ENCODE measurements around the gene HEATR5A. TPM values are rescaled to one million over a fixed set of nuclear protein-coding genes. Genes with fewer than 3 reads are reported as not detected.

HEATR5A gene
- total RNA-seq, 4 donors from 2014 or later: 22.9 to 32.0 (median 25.8) TPM

DNA sequence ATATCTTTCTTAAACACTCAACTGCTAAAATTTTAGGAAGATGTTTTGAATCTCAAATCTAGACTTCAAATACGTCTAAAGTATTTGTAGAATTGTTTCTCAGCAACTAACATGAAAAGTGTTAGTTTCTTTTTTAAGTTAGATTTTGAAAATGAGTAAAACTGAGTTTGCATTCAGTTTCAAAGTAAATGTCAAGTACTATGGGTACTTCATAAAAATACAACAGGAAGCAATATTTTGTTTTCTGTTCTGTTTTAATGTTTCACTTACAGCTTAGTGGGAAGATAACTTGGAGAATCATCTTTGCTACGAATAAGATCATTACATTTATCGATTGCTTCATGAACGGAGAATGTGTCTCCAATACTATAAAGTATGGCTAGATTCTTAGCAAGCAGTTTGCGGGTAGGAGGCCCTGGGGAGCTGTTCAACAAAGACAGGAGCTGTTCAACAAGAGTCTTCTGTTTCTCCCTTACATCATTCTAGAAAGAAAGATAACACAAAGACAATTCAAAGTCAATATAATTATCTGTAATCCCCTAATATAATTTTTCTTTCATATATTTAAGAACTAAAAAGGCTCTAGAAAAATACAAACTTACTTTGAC lies 20.2 kb downstream of the HEATR5A start:
- Histone ChIP-seq H3K9me3 (no peaks in the 10 kb centered on the region), H3K4me3 (no peak overlapping the region), H3K27ac (no peak overlapping the region), H3K4me1 (peaks cover 0 to 17% (median 0%) of the 10 kb centered on the region in 4 donors), H3K27me3 (no peaks in the 10 kb centered on the region), H3K36me3 (peaks cover 0 to 65% (median 3%) of the 10 kb centered on the region in 3 donors)
- DNase-seq (ENCODE audit: low spot score in 2 of 2): no peak
- 58 to 59% methylated on average over 5 of the region's 5 CpGs for WGBS, 2 donors
- TF ChIP-seq POLR2A (IDR thresholded peaks at IDR 0.05) (no peak), CTCF (IDR thresholded peaks at IDR 0.05) (no peak), EP300 (IDR thresholded peaks at IDR 0.05) (no peak)

- TF ChIP-seq EP300 (IDR thresholded peaks at IDR 0.05) (no peak), CTCF (IDR thresholded peaks at IDR 0.05) (no peak), POLR2A (IDR thresholded peaks at IDR 0.05) (no peak)
- H3K36me3 ChIP-seq: peaks cover 0 to 98% (median 3%) of the 10 kb centered on the region in 3 donors
- H3K27me3 ChIP-seq: no peaks in the 10 kb centered on the region
- H3K4me1 ChIP-seq: no peaks in the 10 kb centered on the region
- WGBS, 2 donors: 93 to 96% methylated on average over 4 of the region's 4 CpGs
- H3K9me3 ChIP-seq: no peaks in the 10 kb centered on the region
- no peak for DNase-seq (ENCODE audit: low spot score in 2 of 2)
- H3K4me3 ChIP-seq: no peak overlapping the region
- H3K27ac ChIP-seq: no peak overlapping the region
Measured at GRCh38 chr14:31395572-31396205, 24.7 kb downstream of the HEATR5A start.

- no peak for DNase-seq (ENCODE audit: low spot score in 2 of 2)
- TF ChIP-seq POLR2A (IDR thresholded peaks at IDR 0.05): no peak
- TF ChIP-seq CTCF (IDR thresholded peaks at IDR 0.05): no peak
- TF ChIP-seq EP300 (IDR thresholded peaks at IDR 0.05): no peak
- WGBS, 2 donors: 81 to 86% methylated on average over 3 of the region's 3 CpGs
- no peaks in the 10 kb centered on the region for H3K9me3 ChIP-seq
- no peaks in the 10 kb centered on the region for H3K4me1 ChIP-seq
- no peaks in the 10 kb centered on the region for H3K27me3 ChIP-seq
- H3K4me3 ChIP-seq: no peak overlapping the region
- H3K27ac ChIP-seq: no peak overlapping the region
- peaks cover 0 to 96% (median 3%) of the 10 kb centered on the region in 3 donors for H3K36me3 ChIP-seq
Measured at GRCh38 chr14:31395119-31395518, 25.2 kb downstream of the HEATR5A start.

- H3K4me1 ChIP-seq: peaks cover 0 to 7% (median 0%) of the 10 kb centered on the region in 4 donors
- peaks cover 0 to 73% (median 2%) of the 10 kb centered on the region in 3 donors for H3K36me3 ChIP-seq
- no peak overlapping the region for H3K4me3 ChIP-seq
Measured at GRCh38 chr14:31391977-31392503, 28.3 kb downstream of the HEATR5A start.

More at GRCh38 chr14:31391977-31392503, 28.3 kb downstream of the HEATR5A start:
- Histone ChIP-seq H3K27me3 (no peaks in the 10 kb centered on the region), H3K9me3 (no peaks in the 10 kb centered on the region), H3K27ac (no peak overlapping the region)
- TF ChIP-seq CTCF (IDR thresholded peaks at IDR 0.05) (no peak), POLR2A (IDR thresholded peaks at IDR 0.05) (no peak), EP300 (IDR thresholded peaks at IDR 0.05) (no peak)
- DNase-seq (ENCODE audit: low spot score in 2 of 2): no peak

Data from tibial nerve (tissue), 4 donors.